ENCODE data around the gene GULP1. TPM values are rescaled to one million over a fixed set of nuclear protein-coding genes. Genes with fewer than 3 reads are reported as not detected.

The GULP1 gene
- polyA plus RNA-seq (2012; ENCODE audit: insufficient read length, low read depth) = 21.6 TPM

GRCh38 chr2:188291617-188292347, at the start of gene GULP1:
GULP1 (plus strand) TSS chr2:188291874; CDS start chr2:188477703, 185,829 bp downstream.
- TF ChIP-seq TAF1 (IDR thresholded peaks at IDR 0.05; ENCODE audit: borderline replicate concordance, insufficient read depth, low read length) (peak; percentile 48; the same call in 1 of the 2 replicates), POLR2AphosphoS5 (IDR thresholded peaks at IDR 0.05; ENCODE audit: low read depth, low read length) (no peak)

GRCh38 chr2:188243381-188243780, 48.3 kb upstream of the GULP1 start:
- no peak for TF ChIP-seq FOXP2 (optimal IDR thresholded peaks at IDR 0.05; ENCODE audit: borderline replicate concordance, extremely low read depth, extremely low read length, insufficient read depth)
- TF ChIP-seq SIN3A (IDR thresholded peaks at IDR 0.05; ENCODE audit: borderline replicate concordance, insufficient read depth, low read length) = no peak
- no peak for TF ChIP-seq REST (IDR thresholded peaks at IDR 0.05; ENCODE audit: insufficient read depth in 1 of 2, low read depth in 2 of 2, low read length in 2 of 2)
- TF ChIP-seq POLR2AphosphoS5 (IDR thresholded peaks at IDR 0.05; ENCODE audit: low read depth, low read length) = no peak
- no peak for TF ChIP-seq TAF1 (IDR thresholded peaks at IDR 0.05; ENCODE audit: borderline replicate concordance, insufficient read depth, low read length)

- TF ChIP-seq POLR2AphosphoS5 (IDR thresholded peaks at IDR 0.05; ENCODE audit: low read depth, low read length) = no peak
- no peak for TF ChIP-seq SIN3A (IDR thresholded peaks at IDR 0.05; ENCODE audit: borderline replicate concordance, insufficient read depth, low read length)
- TF ChIP-seq FOXP2 (optimal IDR thresholded peaks at IDR 0.05; ENCODE audit: borderline replicate concordance, extremely low read depth, extremely low read length, insufficient read depth) = no peak
- TF ChIP-seq REST (IDR thresholded peaks at IDR 0.05; ENCODE audit: insufficient read depth in 1 of 2, low read depth in 2 of 2, low read length in 2 of 2) = no peak
- no peak for TF ChIP-seq TAF1 (IDR thresholded peaks at IDR 0.05; ENCODE audit: borderline replicate concordance, insufficient read depth, low read length)
These were observed 47.3 kb upstream of the GULP1 start for GRCh38 chr2:188244383-188244782.

GRCh38 chr2:188245230-188245629, 46.4 kb upstream of the GULP1 start:
- no peak for TF ChIP-seq FOXP2 (optimal IDR thresholded peaks at IDR 0.05; ENCODE audit: borderline replicate concordance, extremely low read depth, extremely low read length, insufficient read depth)
- no peak for TF ChIP-seq POLR2AphosphoS5 (IDR thresholded peaks at IDR 0.05; ENCODE audit: low read depth, low read length)
- no peak for TF ChIP-seq TAF1 (IDR thresholded peaks at IDR 0.05; ENCODE audit: borderline replicate concordance, insufficient read depth, low read length)

GRCh38 chr2:188248513-188248912, 43.2 kb upstream of the GULP1 start:
- TF ChIP-seq POLR2AphosphoS5 (IDR thresholded peaks at IDR 0.05; ENCODE audit: low read depth, low read length) = no peak
- no peak for TF ChIP-seq REST (IDR thresholded peaks at IDR 0.05; ENCODE audit: insufficient read depth in 1 of 2, low read depth in 2 of 2, low read length in 2 of 2)
- TF ChIP-seq SIN3A (IDR thresholded peaks at IDR 0.05; ENCODE audit: borderline replicate concordance, insufficient read depth, low read length) = no peak
- no peak for TF ChIP-seq TAF1 (IDR thresholded peaks at IDR 0.05; ENCODE audit: borderline replicate concordance, insufficient read depth, low read length)
- TF ChIP-seq FOXP2 (optimal IDR thresholded peaks at IDR 0.05; ENCODE audit: borderline replicate concordance, extremely low read depth, extremely low read length, insufficient read depth) = no peak

- no peak for TF ChIP-seq SIN3A (IDR thresholded peaks at IDR 0.05; ENCODE audit: borderline replicate concordance, insufficient read depth, low read length)
- TF ChIP-seq TAF1 (IDR thresholded peaks at IDR 0.05; ENCODE audit: borderline replicate concordance, insufficient read depth, low read length) = no peak
- no peak for TF ChIP-seq FOXP2 (optimal IDR thresholded peaks at IDR 0.05; ENCODE audit: borderline replicate concordance, extremely low read depth, extremely low read length, insufficient read depth)
- no peak for TF ChIP-seq REST (IDR thresholded peaks at IDR 0.05; ENCODE audit: insufficient read depth in 1 of 2, low read depth in 2 of 2, low read length in 2 of 2)
- TF ChIP-seq POLR2AphosphoS5 (IDR thresholded peaks at IDR 0.05; ENCODE audit: low read depth, low read length) = no peak
These were observed 40.6 kb upstream of the GULP1 start for GRCh38 chr2:188251034-188251433.
